GM23338 (cell line): ENCODE data around the gene BTBD9. TPM values are rescaled to one million over a fixed set of nuclear protein-coding genes. Genes with fewer than 3 reads are reported as not detected.

Source experiments
- ATAC-seq: fragments of 200-7000 bp; cut with Tn5 transposase; 3 replicates; pipeline ENCODE4 v1.9.1; 2020
- DNase-seq: peaks from one replicate; pipeline ENCODE4 v3.0.0-alpha.2; 2015; ENCODE audit warnings: low spot score
- H2AFZ ChIP-seq: fragments of 200-600 bp; sonication (generic); 2 replicates; pipeline ENCODE4 v1.8.0; 2016; ENCODE audit warnings: antibody characterized with exemption, mild to moderate bottlenecking, moderate library complexity
- H3F3A ChIP-seq: fragments of 200-600 bp; sonication (generic); replicated peaks from 2 replicates; pipeline ENCODE4 v1.8.0; 2017; ENCODE audit warnings: antibody characterized with exemption, mixed run types, low read depth
- H3K27ac ChIP-seq: fragments of 200-600 bp; sonication (generic); 2 replicates; pipeline ENCODE4 v1.6.1; 2016; ENCODE audit warnings: low read depth
- H3K27me3 ChIP-seq: fragments of 200-600 bp; sonication (generic); 2 replicates; pipeline ENCODE4 v1.8.0; 2016; ENCODE audit warnings: mild to moderate bottlenecking, mixed run types, moderate library complexity; ENCODE audit not compliant: insufficient read depth
- H3K36me3 ChIP-seq: fragments of 200-600 bp; sonication (generic); 2 replicates; pipeline ENCODE4 v1.8.0; 2016; ENCODE audit warnings: mild to moderate bottlenecking; ENCODE audit not compliant: insufficient read depth
- H3K4me1 ChIP-seq: fragments of 200-600 bp; sonication (generic); 2 replicates; pipeline ENCODE4 v1.8.0; 2016; ENCODE audit warnings: mild to moderate bottlenecking, moderate library complexity; ENCODE audit not compliant: insufficient read depth
- H3K4me2 ChIP-seq: fragments of 200-600 bp; sonication (generic); 2 replicates; pipeline ENCODE4 v1.7.1; 2017; ENCODE audit warnings: mixed run types
- H3K4me3 ChIP-seq: fragments of 200-600 bp; sonication (generic); 2 replicates; pipeline ENCODE4 v1.6.1; 2016; ENCODE audit warnings: mixed run types
- H3K79me2 ChIP-seq: fragments of 200-600 bp; sonication (generic); replicated peaks from 2 replicates; pipeline ENCODE4 v1.8.0; 2017; ENCODE audit warnings: mild to moderate bottlenecking; ENCODE audit not compliant: insufficient read depth
- H3K9me2 ChIP-seq: fragments of 200-600 bp; sonication (generic); 2 replicates; pipeline ENCODE4 v1.8.0; 2017; ENCODE audit not compliant: insufficient read depth
- H4K20me1 ChIP-seq: fragments of 200-600 bp; sonication (generic); replicated peaks from 2 replicates; pipeline ENCODE4 v1.8.0; 2017; ENCODE audit warnings: mild to moderate bottlenecking; ENCODE audit not compliant: insufficient read depth
- H3K27ac Mint-ChIP-seq: 2 replicates; pipeline ENCODE4 v1.8.0; 2020; ENCODE audit warnings: inconsistent platforms, mild to moderate bottlenecking, moderate library complexity, mixed read lengths
- H3K27me3 Mint-ChIP-seq: 3 replicates; pipeline ENCODE4 v1.8.0; 2022; ENCODE audit warnings: low read depth, mild to moderate bottlenecking, moderate library complexity, mixed read lengths, inconsistent platforms; ENCODE audit not compliant: insufficient read depth, poor library complexity
- H3K36me3 Mint-ChIP-seq: 3 replicates; pipeline ENCODE4 v1.8.0; 2021; ENCODE audit warnings: low read depth, mild to moderate bottlenecking, inconsistent platforms, moderate library complexity, mixed read lengths
- H3K4me1 Mint-ChIP-seq: 3 replicates; pipeline ENCODE4 v1.8.0; 2020; ENCODE audit warnings: mild to moderate bottlenecking, inconsistent platforms, mixed read lengths
- H3K4me3 Mint-ChIP-seq: 3 replicates; pipeline ENCODE4 v1.8.0; 2021; ENCODE audit warnings: moderate library complexity, mild to moderate bottlenecking, inconsistent platforms, mixed read lengths
- H3K9me3 Mint-ChIP-seq: 3 replicates; pipeline ENCODE4 v1.8.0; 2020; ENCODE audit warnings: moderate library complexity, mild to moderate bottlenecking, inconsistent platforms, mixed read lengths
- CREB1 ChIP-seq: fragments of 250-450 bp; sonication (Bioruptor Pico); IDR thresholded peaks from 2 replicates; pipeline ENCODE4 v1.5.0; 2020; ENCODE audit warnings: low read depth, mild to moderate bottlenecking, moderate library complexity
- EZH2 ChIP-seq: fragments of 200-600 bp; sonication (generic); IDR thresholded peaks from one replicate; pipeline ENCODE4 v1.8.0; 2017; ENCODE audit warnings: antibody characterized with exemption, mild to moderate bottlenecking, low read depth; ENCODE audit not compliant: unreplicated experiment
- EZH2phosphoT487 ChIP-seq: fragments of 200-600 bp; sonication (generic); IDR thresholded peaks from one replicate; pipeline ENCODE4 v1.8.1; 2018; ENCODE audit warnings: antibody characterized with exemption; ENCODE audit not compliant: unreplicated experiment
- JUNB ChIP-seq: IDR thresholded peaks from one replicate; pipeline ENCODE4 v1.6.1; 2016; ENCODE audit warnings: antibody characterized with exemption; ENCODE audit not compliant: unreplicated experiment
- POLR2AphosphoS5 ChIP-seq: IDR thresholded peaks from 2 replicates; pipeline ENCODE4 v1.6.1; 2016; ENCODE audit warnings: antibody characterized with exemption, low read depth
- STAT1 ChIP-seq: IDR thresholded peaks from one replicate; pipeline ENCODE4 v1.6.1; 2016; ENCODE audit warnings: antibody characterized with exemption; ENCODE audit not compliant: unreplicated experiment
- ZNF114 ChIP-seq: fragments of 250-450 bp; sonication (Bioruptor Pico); IDR thresholded peaks from 2 replicates; pipeline ENCODE4 v1.5.0; 2020; ENCODE audit warnings: mild to moderate bottlenecking, moderate library complexity
- ZNF331 ChIP-seq: fragments of 250-450 bp; sonication (Bioruptor Pico); IDR thresholded peaks from 2 replicates; pipeline ENCODE4 v1.5.0; 2020; ENCODE audit warnings: low read depth, mild to moderate bottlenecking, moderate library complexity
- polyA plus RNA-seq: library from polyadenylated mRNA; unstranded; fragments of >200 nt; fragmentation: Nextera tagmentation; extraction: Ambion mirVana; gene quantifications from 2 replicates; pipeline ENCODE4 v1.2.1, GENCODE V29; 2016
- total RNA-seq: library from RNA; depleted of rRNA; stranded (reverse); fragments of >200 nt; shearing (Covaris generic); gene quantifications from 2 replicates; pipeline ENCODE4 v1.2.3, GENCODE V29; 2014
- TF ChIP-seq, protein P1 (sequence below): IDR thresholded peaks from one replicate; pipeline ENCODE4 v1.6.1; 2018; ENCODE audit warnings: antibody characterized with exemption; ENCODE audit not compliant: unreplicated experiment
- TF ChIP-seq, protein P2 (sequence below): IDR thresholded peaks from 2 replicates; pipeline ENCODE4 v1.6.1; 2016; ENCODE audit warnings: antibody characterized with exemption
- TF ChIP-seq, protein P3 (sequence below), 2 experiments: fragments of 200-600 bp in 1 of 2; sonication (generic) in 1 of 2; conservative IDR thresholded peaks; 2 replicates each; pipeline versions ENCODE4 v1.5.1 to v1.6.1; 2016 to 2017; ENCODE audit warnings: antibody characterized with exemption in 2 of 2, low read depth in 2 of 2, mild to moderate bottlenecking in 2 of 2, moderate library complexity in 1 of 2

BTBD9 gene
- total and polyA plus RNA-seq, 2 experiments from 2014 or later = 4.2 to 5.3 TPM

DNA sequence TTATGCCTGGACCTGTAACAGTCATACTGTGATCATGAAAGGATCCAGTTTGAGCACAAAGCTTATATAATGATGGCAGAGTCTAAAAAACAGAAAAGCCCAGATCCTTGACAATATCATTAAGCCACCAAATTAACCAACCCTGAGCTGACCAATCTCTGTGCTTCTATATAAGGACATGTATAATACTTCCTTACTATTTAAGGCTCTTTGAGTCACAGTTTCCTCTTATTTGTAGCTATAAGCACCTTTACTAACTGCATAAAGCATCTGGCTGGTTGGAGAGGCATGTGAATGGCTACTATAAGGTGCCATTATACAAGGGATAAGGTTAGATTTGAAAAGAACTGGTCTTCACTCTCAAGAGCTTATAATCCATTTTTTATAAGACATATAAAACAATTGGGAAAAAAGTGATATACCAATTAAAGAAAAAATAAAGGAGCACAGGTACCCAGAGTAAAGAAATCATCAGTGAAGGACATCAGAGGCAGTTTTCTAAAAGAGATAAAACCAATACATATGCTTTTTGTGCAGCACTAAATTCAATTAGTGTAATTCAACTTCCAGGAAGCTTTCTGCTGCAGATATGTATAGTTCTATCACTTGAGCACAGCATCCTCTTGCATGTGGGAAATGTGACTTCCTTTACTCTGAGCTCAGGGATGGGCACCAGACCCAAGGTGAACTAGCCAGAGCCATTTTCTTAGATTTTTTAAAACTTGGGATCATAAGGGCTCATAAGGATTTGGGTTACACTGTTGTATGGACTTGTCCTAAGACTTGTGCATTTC, 121.0 kb downstream of the BTBD9 start:
- no peaks in the 10 kb centered on the region for H3F3A ChIP-seq
- no peaks in the 10 kb centered on the region for H3K79me2 ChIP-seq
- no peaks in the 10 kb centered on the region for H3K9me3 Mint-ChIP-seq
- peaks cover 3% of the 10 kb centered on the region; the same call in 1 of the 3 replicates for H3K4me1 Mint-ChIP-seq
- DNase-seq (no peak), ATAC-seq (no peak)
- H3K4me1 ChIP-seq = no peaks in the 10 kb centered on the region
- H3K27ac Mint-ChIP-seq = no peak overlapping the region
- H3K4me3 ChIP-seq = no peak overlapping the region
- no peaks in the 10 kb centered on the region for H4K20me1 ChIP-seq
- H3K36me3 ChIP-seq = no peaks in the 10 kb centered on the region
- H3K4me2 ChIP-seq = no peak overlapping the region
- H3K9me2 ChIP-seq = no peaks in the 10 kb centered on the region
- H3K27ac ChIP-seq = no peak overlapping the region
- TF ChIP-seq, protein P1, sequence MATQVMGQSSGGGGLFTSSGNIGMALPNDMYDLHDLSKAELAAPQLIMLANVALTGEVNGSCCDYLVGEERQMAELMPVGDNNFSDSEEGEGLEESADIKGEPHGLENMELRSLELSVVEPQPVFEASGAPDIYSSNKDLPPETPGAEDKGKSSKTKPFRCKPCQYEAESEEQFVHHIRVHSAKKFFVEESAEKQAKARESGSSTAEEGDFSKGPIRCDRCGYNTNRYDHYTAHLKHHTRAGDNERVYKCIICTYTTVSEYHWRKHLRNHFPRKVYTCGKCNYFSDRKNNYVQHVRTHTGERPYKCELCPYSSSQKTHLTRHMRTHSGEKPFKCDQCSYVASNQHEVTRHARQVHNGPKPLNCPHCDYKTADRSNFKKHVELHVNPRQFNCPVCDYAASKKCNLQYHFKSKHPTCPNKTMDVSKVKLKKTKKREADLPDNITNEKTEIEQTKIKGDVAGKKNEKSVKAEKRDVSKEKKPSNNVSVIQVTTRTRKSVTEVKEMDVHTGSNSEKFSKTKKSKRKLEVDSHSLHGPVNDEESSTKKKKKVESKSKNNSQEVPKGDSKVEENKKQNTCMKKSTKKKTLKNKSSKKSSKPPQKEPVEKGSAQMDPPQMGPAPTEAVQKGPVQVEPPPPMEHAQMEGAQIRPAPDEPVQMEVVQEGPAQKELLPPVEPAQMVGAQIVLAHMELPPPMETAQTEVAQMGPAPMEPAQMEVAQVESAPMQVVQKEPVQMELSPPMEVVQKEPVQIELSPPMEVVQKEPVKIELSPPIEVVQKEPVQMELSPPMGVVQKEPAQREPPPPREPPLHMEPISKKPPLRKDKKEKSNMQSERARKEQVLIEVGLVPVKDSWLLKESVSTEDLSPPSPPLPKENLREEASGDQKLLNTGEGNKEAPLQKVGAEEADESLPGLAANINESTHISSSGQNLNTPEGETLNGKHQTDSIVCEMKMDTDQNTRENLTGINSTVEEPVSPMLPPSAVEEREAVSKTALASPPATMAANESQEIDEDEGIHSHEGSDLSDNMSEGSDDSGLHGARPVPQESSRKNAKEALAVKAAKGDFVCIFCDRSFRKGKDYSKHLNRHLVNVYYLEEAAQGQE = no peak
- TF ChIP-seq EZH2phosphoT487 = no peak
- no peak for TF ChIP-seq ZNF331 (CRISPR knock-in tag)
- TF ChIP-seq JUNB = no peak
- no peak for TF ChIP-seq ZNF114 (CRISPR knock-in tag)
- TF ChIP-seq, protein P2, sequence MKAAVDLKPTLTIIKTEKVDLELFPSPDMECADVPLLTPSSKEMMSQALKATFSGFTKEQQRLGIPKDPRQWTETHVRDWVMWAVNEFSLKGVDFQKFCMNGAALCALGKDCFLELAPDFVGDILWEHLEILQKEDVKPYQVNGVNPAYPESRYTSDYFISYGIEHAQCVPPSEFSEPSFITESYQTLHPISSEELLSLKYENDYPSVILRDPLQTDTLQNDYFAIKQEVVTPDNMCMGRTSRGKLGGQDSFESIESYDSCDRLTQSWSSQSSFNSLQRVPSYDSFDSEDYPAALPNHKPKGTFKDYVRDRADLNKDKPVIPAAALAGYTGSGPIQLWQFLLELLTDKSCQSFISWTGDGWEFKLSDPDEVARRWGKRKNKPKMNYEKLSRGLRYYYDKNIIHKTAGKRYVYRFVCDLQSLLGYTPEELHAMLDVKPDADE = no peak
- no peaks in the 10 kb centered on the region for H3K36me3 Mint-ChIP-seq
- peaks cover 4% of the 10 kb centered on the region for H3K27me3 Mint-ChIP-seq
- no peak overlapping the region for H3K4me3 Mint-ChIP-seq
- no peak overlapping the region for H2AFZ ChIP-seq
- no peaks in the 10 kb centered on the region for H3K27me3 ChIP-seq

DNA sequence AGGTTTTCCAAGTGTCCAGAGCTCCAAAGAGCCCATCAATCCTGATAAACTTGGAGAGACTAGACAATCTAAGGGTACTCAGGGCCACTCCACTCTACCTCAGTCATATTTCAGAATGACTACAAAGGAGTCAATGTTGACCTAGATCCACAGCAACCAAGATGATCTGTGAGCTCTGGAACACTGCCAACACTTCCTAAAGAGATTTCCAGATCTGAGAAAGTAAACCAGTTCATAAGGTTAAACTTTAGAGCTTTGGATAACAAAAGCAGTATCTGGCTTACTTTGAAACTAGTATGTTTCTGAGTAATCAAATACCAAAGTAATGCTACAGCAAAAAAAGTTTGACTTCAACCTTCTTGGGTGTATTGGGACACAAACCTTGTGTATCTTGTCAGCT, 122.7 kb downstream of the BTBD9 start:
- Histone ChIP-seq H3K4me1 (no peaks in the 10 kb centered on the region), H3K9me2 (no peaks in the 10 kb centered on the region), H3K27me3 (no peaks in the 10 kb centered on the region), H3K4me2 (no peak overlapping the region), H3F3A (no peaks in the 10 kb centered on the region), H2AFZ (no peak overlapping the region), H4K20me1 (no peaks in the 10 kb centered on the region), H3K79me2 (no peaks in the 10 kb centered on the region), H3K36me3 (no peaks in the 10 kb centered on the region), H3K27ac (no peak overlapping the region), H3K4me3 (no peak overlapping the region)
- no peak overlapping the region for H3K4me3 Mint-ChIP-seq
- no peaks in the 10 kb centered on the region for H3K36me3 Mint-ChIP-seq
- DNase-seq = no peak
- peaks cover 3% of the 10 kb centered on the region; the same call in 1 of the 3 replicates for H3K4me1 Mint-ChIP-seq
- no peaks in the 10 kb centered on the region for H3K9me3 Mint-ChIP-seq
- H3K27ac Mint-ChIP-seq = no peak overlapping the region
- H3K27me3 Mint-ChIP-seq = peaks cover 2% of the 10 kb centered on the region
- ATAC-seq = no peak
- TF ChIP-seq POLR2AphosphoS5 (no peak), EZH2phosphoT487 (no peak), EZH2 (no peak), CREB1 (CRISPR knock-in tag) (no peak), ZNF114 (CRISPR knock-in tag) (no peak), STAT1 (no peak)
- TF ChIP-seq, protein P3, sequence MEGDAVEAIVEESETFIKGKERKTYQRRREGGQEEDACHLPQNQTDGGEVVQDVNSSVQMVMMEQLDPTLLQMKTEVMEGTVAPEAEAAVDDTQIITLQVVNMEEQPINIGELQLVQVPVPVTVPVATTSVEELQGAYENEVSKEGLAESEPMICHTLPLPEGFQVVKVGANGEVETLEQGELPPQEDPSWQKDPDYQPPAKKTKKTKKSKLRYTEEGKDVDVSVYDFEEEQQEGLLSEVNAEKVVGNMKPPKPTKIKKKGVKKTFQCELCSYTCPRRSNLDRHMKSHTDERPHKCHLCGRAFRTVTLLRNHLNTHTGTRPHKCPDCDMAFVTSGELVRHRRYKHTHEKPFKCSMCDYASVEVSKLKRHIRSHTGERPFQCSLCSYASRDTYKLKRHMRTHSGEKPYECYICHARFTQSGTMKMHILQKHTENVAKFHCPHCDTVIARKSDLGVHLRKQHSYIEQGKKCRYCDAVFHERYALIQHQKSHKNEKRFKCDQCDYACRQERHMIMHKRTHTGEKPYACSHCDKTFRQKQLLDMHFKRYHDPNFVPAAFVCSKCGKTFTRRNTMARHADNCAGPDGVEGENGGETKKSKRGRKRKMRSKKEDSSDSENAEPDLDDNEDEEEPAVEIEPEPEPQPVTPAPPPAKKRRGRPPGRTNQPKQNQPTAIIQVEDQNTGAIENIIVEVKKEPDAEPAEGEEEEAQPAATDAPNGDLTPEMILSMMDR (conservative IDR thresholded peaks at IDR 0.05; ENCODE audit: low read depth in 2 of 2) = no peak
- TF ChIP-seq, protein P1 = no peak
- TF ChIP-seq, protein P2 = no peak
